RWPE2 (cell line): ENCODE results near the gene FLRT1.

ENCODE experiments used
- ATAC-seq: fragments of 200-7000 bp; cut with Tn5 transposase; 3 replicates; pipeline ENCODE4 v1.9.1; 2021; ENCODE audit warnings: low read depth
- DNase-seq: peaks from one replicate; pipeline ENCODE4 v3.0.0-alpha.2; 2020; ENCODE audit warnings: low spot score
- H3K27ac ChIP-seq: fragments of 450-650 bp; 2 replicates; pipeline ENCODE4 v1.5.1; 2017; ENCODE audit warnings: mild to moderate bottlenecking; ENCODE audit not compliant: poor library complexity, severe bottlenecking
- H3K27me3 ChIP-seq: fragments of 250-450 bp; sonication (Bioruptor Pico); 2 replicates; pipeline ENCODE4 v1.5.1; 2021; ENCODE audit warnings: mild to moderate bottlenecking, moderate library complexity; ENCODE audit not compliant: insufficient read depth, poor library complexity, severe bottlenecking
- H3K36me3 ChIP-seq: fragments of 250-450 bp; sonication (Bioruptor Pico); 2 replicates; pipeline ENCODE4 v1.5.1; 2020; ENCODE audit warnings: low read depth, mild to moderate bottlenecking, moderate library complexity
- H3K4me1 ChIP-seq: fragments of 250-450 bp; sonication (Bioruptor Pico); 2 replicates; pipeline ENCODE4 v1.5.1; 2021; ENCODE audit warnings: mild to moderate bottlenecking, moderate library complexity; ENCODE audit not compliant: insufficient read depth, poor library complexity, severe bottlenecking
- H3K4me3 ChIP-seq: fragments of 250-450 bp; sonication (Bioruptor Pico); 2 replicates; pipeline ENCODE4 v1.5.1; 2021; ENCODE audit warnings: mild to moderate bottlenecking, moderate library complexity; ENCODE audit not compliant: severe bottlenecking
- H3K9me3 ChIP-seq: fragments of 250-450 bp; sonication (Bioruptor Pico); 2 replicates; pipeline ENCODE4 v1.5.1; 2021; ENCODE audit warnings: mild to moderate bottlenecking, moderate library complexity; ENCODE audit not compliant: severe bottlenecking
- TF ChIP-seq, protein P1 (sequence below): fragments of 450-650 bp; IDR thresholded peaks from one replicate; pipeline ENCODE4 v1.5.1; 2017; ENCODE audit warnings: mild to moderate bottlenecking, moderate library complexity; ENCODE audit not compliant: poor library complexity, severe bottlenecking

FLRT1 gene

GRCh38 chr11:64023712-64024710 lies 11.7 kb upstream of the FLRT1 start:
- ATAC-seq, result no peak
- peaks cover 2% of the 10 kb centered on the region for H3K4me1 ChIP-seq
- no peak overlapping the region for H3K27ac ChIP-seq
- H3K27me3 ChIP-seq, result no peaks in the 10 kb centered on the region
- H3K4me3 ChIP-seq, result no peak overlapping the region
- no peaks in the 10 kb centered on the region for H3K36me3 ChIP-seq
- TF ChIP-seq, protein P1, sequence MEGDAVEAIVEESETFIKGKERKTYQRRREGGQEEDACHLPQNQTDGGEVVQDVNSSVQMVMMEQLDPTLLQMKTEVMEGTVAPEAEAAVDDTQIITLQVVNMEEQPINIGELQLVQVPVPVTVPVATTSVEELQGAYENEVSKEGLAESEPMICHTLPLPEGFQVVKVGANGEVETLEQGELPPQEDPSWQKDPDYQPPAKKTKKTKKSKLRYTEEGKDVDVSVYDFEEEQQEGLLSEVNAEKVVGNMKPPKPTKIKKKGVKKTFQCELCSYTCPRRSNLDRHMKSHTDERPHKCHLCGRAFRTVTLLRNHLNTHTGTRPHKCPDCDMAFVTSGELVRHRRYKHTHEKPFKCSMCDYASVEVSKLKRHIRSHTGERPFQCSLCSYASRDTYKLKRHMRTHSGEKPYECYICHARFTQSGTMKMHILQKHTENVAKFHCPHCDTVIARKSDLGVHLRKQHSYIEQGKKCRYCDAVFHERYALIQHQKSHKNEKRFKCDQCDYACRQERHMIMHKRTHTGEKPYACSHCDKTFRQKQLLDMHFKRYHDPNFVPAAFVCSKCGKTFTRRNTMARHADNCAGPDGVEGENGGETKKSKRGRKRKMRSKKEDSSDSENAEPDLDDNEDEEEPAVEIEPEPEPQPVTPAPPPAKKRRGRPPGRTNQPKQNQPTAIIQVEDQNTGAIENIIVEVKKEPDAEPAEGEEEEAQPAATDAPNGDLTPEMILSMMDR, result no peak
- H3K9me3 ChIP-seq, result no peaks in the 10 kb centered on the region
- no peak for DNase-seq

DNA sequence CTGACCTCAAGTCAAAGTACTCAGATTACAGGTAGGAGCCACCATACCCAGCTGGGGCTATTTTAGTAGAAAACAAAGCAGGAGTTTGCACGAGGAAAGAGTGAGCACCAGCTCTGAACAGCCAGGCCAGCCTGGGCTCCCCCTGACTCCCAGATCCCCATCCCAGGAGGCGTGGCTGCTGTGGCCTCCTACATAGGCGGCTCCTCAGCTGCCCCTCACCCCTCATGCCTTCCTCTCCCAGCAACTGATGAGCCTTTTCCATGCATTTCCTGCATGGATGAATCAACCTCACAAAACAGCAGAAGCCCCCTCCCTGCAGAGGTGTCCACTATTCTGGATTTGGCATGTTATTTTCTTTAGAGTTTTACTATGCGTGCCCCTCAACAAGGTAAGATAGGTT lies 10.5 kb upstream of the FLRT1 start:
- ATAC-seq (no peak), DNase-seq (no peak)
- Histone ChIP-seq H3K9me3 (no peaks in the 10 kb centered on the region), H3K27me3 (no peaks in the 10 kb centered on the region), H3K4me3 (no peak overlapping the region), H3K4me1 (peaks cover 2% of the 10 kb centered on the region), H3K27ac (no peak overlapping the region), H3K36me3 (no peaks in the 10 kb centered on the region)
- TF ChIP-seq, protein P1, result no peak

DNA sequence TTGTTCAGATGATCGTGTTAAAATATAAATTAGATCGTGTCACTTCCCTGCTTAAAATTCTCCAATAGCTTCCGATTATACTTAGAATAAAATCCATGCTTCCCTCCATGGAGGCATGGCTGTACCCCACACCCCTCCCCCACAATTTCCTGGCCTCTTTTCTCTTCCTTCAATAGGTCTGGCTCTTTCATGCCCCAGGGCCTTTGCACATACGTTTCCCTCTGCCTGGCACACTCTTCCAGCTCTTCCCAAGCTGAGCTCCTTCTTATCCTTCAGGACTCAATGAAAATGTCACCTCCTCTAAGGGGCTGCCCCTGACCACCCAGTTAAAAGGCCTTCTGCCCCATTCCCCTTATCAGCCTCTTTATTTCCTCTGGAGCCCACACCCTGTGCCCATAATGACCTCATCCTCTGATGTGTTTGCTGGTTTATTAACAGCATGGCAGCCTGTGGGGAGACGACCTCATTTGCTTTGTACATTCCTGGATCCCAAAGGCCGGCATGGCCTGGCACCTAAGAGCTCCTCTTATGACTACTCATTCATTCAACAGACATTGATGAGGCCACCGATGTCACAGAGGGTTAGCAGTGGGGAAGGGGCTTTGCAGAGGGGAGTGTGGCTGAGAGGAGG lies 9.0 kb upstream of the FLRT1 start:
- no peak for DNase-seq
- no peaks in the 10 kb centered on the region for H3K4me1 ChIP-seq

GRCh38 chr11:64027651-64028397 lies 7.9 kb upstream of the FLRT1 start:
- DNase-seq (no peak), ATAC-seq (no peak)
- Histone ChIP-seq H3K4me1 (no peaks in the 10 kb centered on the region), H3K36me3 (no peaks in the 10 kb centered on the region), H3K27ac (no peak overlapping the region), H3K4me3 (no peak overlapping the region), H3K9me3 (no peaks in the 10 kb centered on the region), H3K27me3 (peaks cover under 1% of the 10 kb centered on the region)
- TF ChIP-seq, protein P1, result no peak

More for the DNA sequence above, 9.0 kb upstream of the FLRT1 start:
- Histone ChIP-seq H3K27me3 (no peaks in the 10 kb centered on the region), H3K27ac (no peak overlapping the region), H3K36me3 (no peaks in the 10 kb centered on the region), H3K9me3 (no peaks in the 10 kb centered on the region), H3K4me3 (no peak overlapping the region)
- no peak for ATAC-seq
- TF ChIP-seq, protein P1, result no peak
